Ovary (tissue), 9 donors: ENCODE results near the gene ZNF804B. TPM values are rescaled to one million over a fixed set of nuclear protein-coding genes. Genes with fewer than 3 reads are reported as not detected.

Experiments
- DNase-seq, 5 donors: peaks; one replicate each; pipeline ENCODE4 v3.0.0-alpha.2; 2019 to 2020
- H3K27ac ChIP-seq, 2 donors: fragments of 200-600 bp; one replicate each; pipeline versions ENCODE4 v1.5.1 to v1.8.0; 2019 to 2022
- H3K27me3 ChIP-seq: fragments of 200-600 bp; one replicate; pipeline ENCODE4 v1.8.0; 2022
- H3K36me3 ChIP-seq: fragments of 200-600 bp; sonication (generic); one replicate; pipeline ENCODE4 v1.5.1; 2019
- H3K4me1 ChIP-seq: one replicate; pipeline ENCODE4 v1.8.1; 2013; ENCODE audit warnings: mild to moderate bottlenecking, moderate library complexity; ENCODE audit not compliant: insufficient read depth
- H3K4me3 ChIP-seq: fragments of 200-600 bp; sonication (generic); one replicate; pipeline ENCODE4 v1.5.1; 2017
- H3K9me3 ChIP-seq, 2 donors: fragments of 200-600 bp in 1 of 2; sonication (generic) in 1 of 2; one replicate each; pipeline versions ENCODE4 v1.5.1 to v1.8.1; 2013 to 2019; ENCODE audit warnings: mild to moderate bottlenecking in 1 of 2, moderate library complexity in 1 of 2
- CTCF ChIP-seq, 3 donors: fragments of 450-650 bp in 2 of 3; fragments of 200-600 bp in 1 of 3; IDR thresholded peaks; one replicate each; pipeline versions ENCODE4 v1.5.1 to v1.8.0; 2016 to 2022; ENCODE audit warnings: antibody characterized with exemption in 3 of 3, mild to moderate bottlenecking in 1 of 3
- EP300 ChIP-seq: sonication (generic); formaldehyde crosslinking; IDR thresholded peaks from one replicate; pipeline ENCODE4 v1.6.1; 2017; ENCODE audit warnings: antibody characterized with exemption
- POLR2A ChIP-seq: fragments of 450-650 bp; IDR thresholded peaks from one replicate; pipeline ENCODE4 v1.6.1; 2017; ENCODE audit warnings: antibody characterized with exemption, mild to moderate bottlenecking, moderate library complexity
- WGBS, 3 donors: extraction: QIAGEN DNeasy Blood & Tissue Kit in 1 of 3; methylation state at CpG; one replicate each; pipeline versions ENCODE4 v1.1.5 to v1.1.7; 2013 to 2017; 5-methylcytosine and 5-hydroxymethylcytosine counted together
- intact Hi-C, 4 donors: fragments of 100-400 bp; cut with DNase I; formaldehyde crosslinking; loops; one replicate each; pipeline versions ENCODE4 v1.11.0 to v1.15.1; 2022 to 2023
- polyA plus RNA-seq, 2 donors: library from polyadenylated mRNA; stranded (reverse); fragments of 200-250 nt in 1 of 2; fragments of 350-450 nt in 1 of 2; fragmentation: Illumina TruSeq in 1 of 2; extraction: RNeasy Lipid Tissue Mini Kit (QIAGEN cat#74804) in 1 of 2; gene quantifications; one replicate each; pipeline ENCODE4 v1.2.3, GENCODE V29; 2013 to 2014
- total RNA-seq, 7 donors: library from RNA; depleted of rRNA in 2 of 7; stranded (reverse); fragments of >200 nt in 2 of 7; fragmentation: NEBNext Ultra II Directional in 3 of 7; extraction: Animal tissue kit (Norgen Biotek cat#: 25700) in 3 of 7; gene quantifications; one replicate each; pipeline versions ENCODE4 v1.1.0 to v1.2.4, GENCODE V29; 2016 to 2023
- donor health status: DM: no; HTN: no; CAD: no; lungs with moderate emphysema.
- donor health status: DM: no; HTN: no; CAD: no.
- donor health status: Bipolar disorder and iron deficiency.
- donor health status: DM: yes; HTN: yes; CAD: no.
- donor health status: DM: no; HTN: no; CAD: no.
- donor health status: DM: yes; HTN: yes; CAD: no.

ZNF804B gene
- total and polyA plus RNA-seq, 9 donors: 0.08 to 0.28 (median 0.25) TPM; not detected in 6

GRCh38 chr7:89316584-89317251 lies 557.2 kb downstream of the ZNF804B start:
- H3K27me3 ChIP-seq: no peaks in the 10 kb centered on the region
- no peak for DNase-seq
- H3K27ac ChIP-seq: no peak overlapping the region
- no peaks in the 10 kb centered on the region for H3K4me1 ChIP-seq
- no peaks in the 10 kb centered on the region for H3K36me3 ChIP-seq
- TF ChIP-seq POLR2A: no peak
- no peak for TF ChIP-seq CTCF (IDR thresholded peaks at IDR 0.05)
- TF ChIP-seq EP300: no peak
- 66 to 85% (median 75%) methylated on average over 1 of the region's 1 CpG for WGBS, 3 donors
- intact Hi-C loops: no loop called here
- H3K9me3 ChIP-seq: no peaks in the 10 kb centered on the region
- no peak overlapping the region for H3K4me3 ChIP-seq

- 74 to 81% (median 76%) methylated on average over 1 of the region's 1 CpG for WGBS, 3 donors
- no peak for DNase-seq
Observed at GRCh38 chr7:89332026-89332425, 572.5 kb downstream of the ZNF804B start.

GRCh38 chr7:89334797-89335196 lies 575.3 kb downstream of the ZNF804B start:
- Histone ChIP-seq H3K27ac (no peak overlapping the region), H3K4me3 (no peak overlapping the region), H3K36me3 (no peaks in the 10 kb centered on the region), H3K27me3 (no peaks in the 10 kb centered on the region), H3K9me3 (no peaks in the 10 kb centered on the region), H3K4me1 (no peaks in the 10 kb centered on the region)
- 68 to 83% (median 71%) methylated on average over 1 of the region's 1 CpG for WGBS, 3 donors
- intact Hi-C loops: no loop called here
- DNase-seq: no peak
- TF ChIP-seq POLR2A (no peak), CTCF (IDR thresholded peaks at IDR 0.05) (no peak), EP300 (no peak)

More at GRCh38 chr7:89332026-89332425, 572.5 kb downstream of the ZNF804B start:
- intact Hi-C loops: no loop called here
- TF ChIP-seq POLR2A: no peak
- TF ChIP-seq CTCF (IDR thresholded peaks at IDR 0.05): no peak
- no peak for TF ChIP-seq EP300
- H3K4me3 ChIP-seq: no peak overlapping the region
- H3K36me3 ChIP-seq: no peaks in the 10 kb centered on the region
- H3K4me1 ChIP-seq: no peaks in the 10 kb centered on the region
- H3K27me3 ChIP-seq: no peaks in the 10 kb centered on the region
- no peak overlapping the region for H3K27ac ChIP-seq
- H3K9me3 ChIP-seq: no peaks in the 10 kb centered on the region

GRCh38 chr7:89335490-89335889 lies 576.0 kb downstream of the ZNF804B start:
- 92 to 93% (median 93%) methylated on average over 3 of the region's 3 CpGs for WGBS, 3 donors
- Histone ChIP-seq H3K4me1 (no peaks in the 10 kb centered on the region), H3K4me3 (no peak overlapping the region), H3K27me3 (no peaks in the 10 kb centered on the region), H3K27ac (no peak overlapping the region), H3K36me3 (no peaks in the 10 kb centered on the region), H3K9me3 (no peaks in the 10 kb centered on the region)
- DNase-seq: no peak
- TF ChIP-seq CTCF (IDR thresholded peaks at IDR 0.05) (no peak), POLR2A (no peak), EP300 (no peak)
- intact Hi-C loops: no loop called here
